Astrocyte (in vitro differentiated cells and primary cell): ENCODE data around the gene PAM16.

Experiments used
- CTCF ChIP-seq: IDR thresholded peaks from 2 replicates; pipeline ENCODE4 v1.5.1; 2011; ENCODE audit warnings: low read depth, mild to moderate bottlenecking, inconsistent platforms, low read length, moderate library complexity; ENCODE audit not compliant: insufficient read depth
- EZH2 ChIP-seq: IDR thresholded peaks from 2 replicates; pipeline ENCODE4 v1.6.1; 2012; ENCODE audit warnings: mild to moderate bottlenecking, low read length, inconsistent platforms; ENCODE audit not compliant: insufficient read depth

- TF ChIP-seq CTCF: no peak
- no peak for TF ChIP-seq EZH2
Measured at GRCh38 chr16:4338712-4339299, 12.3 kb downstream of the PAM16 start.
